Left ventricle myocardium superior (tissue), 1 donor: ENCODE data around the gene AAMDC. TPM values are rescaled to one million over a fixed set of nuclear protein-coding genes. Genes with fewer than 3 reads are reported as not detected.

Source experiments
- ATAC-seq: fragments of 200-7000 bp; cut with Tn5 transposase; one replicate; pipeline ENCODE4 v1.9.1; 2020; ENCODE audit warnings: mild to moderate bottlenecking, moderate library complexity
- DNase-seq: peaks from one replicate; pipeline ENCODE4 v3.0.0-alpha.2; 2020
- intact Hi-C: fragments of 100-400 bp; cut with micrococcal nuclease; formaldehyde crosslinking; loops from one replicate; pipeline ENCODE4 v1.11.0; 2022
- long read RNA-seq: library from polyadenylated mRNA; unstranded; transcript quantifications from one replicate; pipeline ENCODE4 v2.0.0, GENCODE V29; 2021
- total RNA-seq: library from RNA; stranded (reverse); fragmentation: NEBNext Ultra II Directional; extraction: Animal tissue kit (Norgen Biotek cat#: 25700); gene quantifications from one replicate; pipeline ENCODE4 v1.2.1, GENCODE V29; 2021
- donor health status: DM: no; HTN: yes; CAD: no; lungs with severe emphysema.

The AAMDC gene
- 117 TPM for total RNA-seq
- long read RNA-seq, transcript AAMDC-206 (5 exons, 579 nt) = minor isoform, 8 of 76 reads
- long read RNA-seq, transcript AAMDC-202 (4 exons, 531 nt) = major isoform, 45 of 76 reads
- long read RNA-seq, partial matches to known transcripts = 1 of 76 reads
- long read RNA-seq, other reads (novel, unspliced or antisense) = 18 of 76 reads

DNA sequence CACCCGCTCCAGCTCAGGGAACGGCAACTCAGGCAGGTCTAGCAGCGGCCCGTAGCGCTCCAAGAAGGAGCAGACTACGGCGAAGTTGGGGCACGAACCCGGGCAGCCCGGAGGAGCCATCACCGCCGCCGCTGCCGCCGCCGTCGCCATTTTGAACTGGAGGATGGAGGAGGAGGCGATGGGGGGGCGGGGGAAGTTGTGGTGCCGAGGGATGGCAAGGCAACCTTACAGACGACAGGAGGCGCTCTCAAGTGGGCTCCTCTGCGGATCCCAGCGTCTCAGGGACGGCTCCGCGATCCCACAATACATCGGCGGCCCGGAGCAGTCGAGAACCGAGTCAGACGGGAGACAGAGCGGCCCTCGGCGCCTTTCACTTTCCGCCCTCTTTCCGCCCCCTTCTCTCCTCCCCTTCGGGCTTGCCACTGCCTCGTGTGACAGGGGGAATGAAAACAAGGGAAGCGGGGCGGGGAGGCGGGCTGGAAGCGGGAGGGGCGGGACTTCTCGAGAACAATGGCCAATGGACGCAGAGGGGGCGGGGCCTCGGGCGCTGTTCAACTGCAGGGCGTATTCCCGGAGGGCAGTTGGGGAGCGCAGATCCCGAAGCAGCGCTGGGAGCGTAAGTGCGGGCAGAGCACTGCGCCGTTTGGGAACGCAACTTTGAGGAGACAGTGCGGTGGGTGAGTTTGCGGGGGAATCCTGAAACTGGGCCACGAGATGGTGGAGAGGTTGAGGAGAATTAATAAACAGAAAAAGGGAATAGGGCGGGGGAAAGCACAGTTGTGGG is at the start of gene AAMDC, which contains the start of gene RSF1:
Gene AAMDC, plus strand, starts transcription at position 580 of the 784 bp plus-strand sequence. CDS start 21,353 bp downstream, outside the sequence.
Gene RSF1, minus strand, starts transcription at position 158 of the 784 bp plus-strand sequence. Its CDS starts 8 bp downstream, at position 150.
- intact Hi-C loops = loop anchor here (10.0 kb wide), 1 partner anchor 174 kb away; the partner anchor contains the start of gene INTS4

DNA sequence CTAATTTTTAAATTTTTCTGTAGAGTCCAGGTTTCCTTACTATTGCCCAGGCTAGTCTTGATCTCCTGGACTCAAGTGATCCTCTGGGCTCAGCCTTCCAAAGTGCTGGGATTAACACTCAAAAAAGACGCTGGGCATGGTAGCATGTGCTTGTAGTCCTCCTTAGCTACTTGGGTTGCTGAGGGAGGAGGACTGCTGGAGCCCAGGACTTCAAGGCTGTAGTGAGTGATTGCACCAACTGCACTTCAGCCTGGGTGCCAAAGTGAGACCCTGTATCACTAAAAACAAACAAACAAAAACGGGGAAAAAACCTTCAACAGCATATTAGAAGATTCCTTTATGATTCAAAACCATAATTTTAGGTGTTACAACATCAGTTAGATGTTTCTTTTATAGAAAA is 45.0 kb upstream of the AAMDC start:
- no peak for DNase-seq
- no peak for ATAC-seq
- intact Hi-C loops = no loop called here

More for the DNA sequence above, at the start of gene AAMDC, which contains the start of gene RSF1:
- DNase-seq = peak; percentile 99
- ATAC-seq = peak; percentile 93

DNA sequence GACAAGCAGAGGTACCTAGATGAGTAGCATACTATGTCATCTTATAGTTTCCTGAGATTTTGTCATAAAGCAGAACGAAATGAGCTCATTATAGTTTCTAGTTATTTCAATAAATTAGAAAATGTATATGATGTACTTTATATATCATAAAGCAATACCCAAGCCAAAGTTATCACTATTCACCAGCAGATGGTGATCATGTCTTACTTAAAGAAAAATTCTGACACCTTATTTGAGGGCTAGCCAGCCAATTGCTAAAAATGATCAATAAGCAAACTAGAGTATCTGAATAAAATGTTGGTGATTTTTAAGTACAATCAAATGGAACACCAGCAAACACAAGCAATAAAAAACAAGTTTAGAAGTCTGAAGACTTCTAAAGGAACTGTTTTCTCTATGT is 44.5 kb upstream of the AAMDC start:
- intact Hi-C loops = no loop called here
- ATAC-seq = no peak

DNA sequence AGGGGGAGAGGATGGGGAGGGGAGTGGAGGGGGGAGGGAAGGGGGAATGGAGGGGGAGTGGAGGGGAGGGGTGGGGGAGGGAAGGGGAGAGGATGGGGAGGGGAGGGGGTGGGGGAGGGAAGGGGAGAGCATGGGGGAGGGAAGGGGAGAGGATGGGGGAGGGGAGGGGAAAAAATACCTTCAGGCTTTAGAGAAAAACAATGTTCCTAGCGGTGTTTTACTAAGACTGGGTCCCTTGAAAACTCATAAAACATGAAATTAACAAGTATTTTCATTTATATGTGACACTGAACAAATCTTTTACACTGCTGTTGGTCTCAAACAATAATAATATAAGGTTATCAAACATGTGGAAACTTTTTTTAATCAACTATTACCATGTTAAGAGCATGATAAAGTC is 42.8 kb upstream of the AAMDC start:
- ATAC-seq (no peak), DNase-seq (no peak)
- intact Hi-C loops = no loop called here

More for the DNA sequence above, 44.5 kb upstream of the AAMDC start:
- DNase-seq = no peak

DNA sequence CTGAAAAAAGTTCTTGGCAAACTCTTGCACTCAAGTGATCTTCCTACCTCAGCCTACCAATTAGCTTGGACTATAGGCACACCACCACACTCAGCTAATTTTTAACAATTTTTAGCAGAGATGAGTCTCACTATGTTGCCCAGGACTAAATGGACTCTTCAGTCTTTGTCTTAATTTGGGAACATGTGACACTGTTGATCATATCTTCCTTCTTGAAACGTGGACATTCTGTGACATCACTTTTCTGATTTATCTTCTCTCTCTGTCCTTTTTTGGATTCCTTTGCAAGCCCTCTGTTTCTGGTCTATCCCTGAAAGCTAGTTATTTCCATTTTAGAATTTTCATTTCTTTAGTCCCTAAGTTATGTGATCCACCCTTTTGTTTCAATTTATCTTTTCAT is 42.4 kb upstream of the AAMDC start:
- DNase-seq (no peak), ATAC-seq (no peak)
- intact Hi-C loops = no loop called here

DNA sequence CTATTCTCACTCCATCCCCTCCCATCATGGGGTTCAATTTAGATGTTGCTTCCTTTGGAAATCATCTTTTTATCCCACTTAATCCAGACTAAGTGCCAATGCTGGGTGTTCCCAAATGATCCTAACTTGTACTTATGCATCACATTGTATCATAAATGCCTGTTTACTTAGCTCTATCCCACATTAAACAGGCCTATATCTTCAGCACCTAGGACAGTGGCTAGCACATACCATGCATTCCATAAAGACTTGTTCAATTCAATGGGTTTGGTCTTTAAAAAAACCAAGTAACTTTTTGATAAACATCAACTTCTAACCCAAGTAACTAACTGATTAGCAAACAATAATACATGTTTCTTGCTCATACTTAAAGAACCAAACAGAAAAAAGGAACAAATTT is 41.0 kb upstream of the AAMDC start:
- intact Hi-C loops = no loop called here
- ATAC-seq = no peak
- no peak for DNase-seq

DNA sequence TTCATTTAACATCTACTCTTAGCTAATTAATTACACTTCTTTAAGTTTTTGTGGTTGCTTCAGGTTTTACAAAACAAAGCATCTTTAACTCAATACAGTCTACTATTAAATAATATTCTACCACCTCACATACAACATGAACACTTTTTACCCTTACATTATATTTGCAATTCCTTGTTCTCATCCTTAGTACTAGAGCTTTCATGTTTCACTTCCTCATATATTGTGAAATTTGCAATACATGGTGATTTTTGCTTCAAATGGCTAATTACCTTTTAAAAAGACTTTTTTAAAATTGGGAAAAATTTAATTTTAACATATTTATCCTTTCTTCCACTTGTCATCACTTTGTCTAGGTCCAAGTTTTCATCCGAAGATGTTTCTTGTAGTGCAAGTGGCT is 37.9 kb upstream of the AAMDC start:
- DNase-seq (no peak), ATAC-seq (no peak)
- intact Hi-C loops = no loop called here

DNA sequence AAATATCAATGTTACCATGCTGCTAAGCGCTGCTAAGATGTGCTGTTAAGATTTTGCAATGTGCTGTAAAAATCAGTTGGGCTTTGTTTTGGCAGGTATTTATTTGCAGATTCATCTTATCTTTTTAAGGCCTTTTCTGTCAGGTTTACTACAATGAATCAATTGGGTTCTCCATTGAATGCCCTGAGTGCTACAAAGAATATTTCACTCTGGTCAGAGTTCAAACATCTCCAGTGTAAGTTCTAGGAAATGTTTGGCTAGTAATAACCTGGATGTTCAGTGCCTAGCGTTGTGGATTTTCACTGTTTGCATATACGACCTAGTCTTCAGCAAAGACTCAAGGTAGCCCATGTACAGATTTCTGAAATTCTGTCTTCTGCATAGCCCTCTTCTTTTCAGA is 36.4 kb upstream of the AAMDC start:
- DNase-seq = no peak
- intact Hi-C loops = no loop called here
- ATAC-seq = no peak

DNA sequence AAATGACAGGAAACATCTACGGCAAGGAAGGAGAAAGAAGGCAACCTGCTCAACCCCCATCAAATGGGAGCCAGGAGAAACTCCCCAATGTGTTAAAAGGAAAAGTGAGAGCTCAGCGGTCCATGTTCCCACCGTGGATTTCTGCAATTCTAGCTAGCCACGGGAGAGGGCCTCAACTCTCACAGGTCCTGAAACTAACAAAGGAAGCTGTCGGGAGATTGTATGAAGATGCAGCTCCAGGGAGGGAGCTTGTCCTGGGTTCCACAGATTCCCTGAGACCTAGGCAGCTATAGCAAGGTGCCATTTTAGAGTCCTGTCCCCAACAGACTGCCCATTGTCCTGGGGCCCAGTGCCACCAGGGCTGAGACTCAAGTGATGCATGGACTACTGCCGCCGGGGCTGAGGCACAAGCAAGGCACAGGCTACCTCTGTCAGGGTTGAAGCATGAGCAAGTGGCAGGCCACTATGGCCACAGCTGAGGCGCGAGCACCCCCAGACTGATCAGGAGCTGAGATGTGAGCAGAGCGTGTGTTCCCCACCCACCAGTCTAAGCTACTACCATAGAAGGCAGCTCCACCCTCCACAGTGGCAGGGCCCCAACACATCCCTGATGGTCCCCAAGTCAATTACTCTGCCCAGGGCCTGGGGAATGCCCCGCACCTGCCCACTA is 31.7 kb upstream of the AAMDC start:
- ATAC-seq (peak; percentile 24), DNase-seq (no peak)
- intact Hi-C loops = no loop called here

DNA sequence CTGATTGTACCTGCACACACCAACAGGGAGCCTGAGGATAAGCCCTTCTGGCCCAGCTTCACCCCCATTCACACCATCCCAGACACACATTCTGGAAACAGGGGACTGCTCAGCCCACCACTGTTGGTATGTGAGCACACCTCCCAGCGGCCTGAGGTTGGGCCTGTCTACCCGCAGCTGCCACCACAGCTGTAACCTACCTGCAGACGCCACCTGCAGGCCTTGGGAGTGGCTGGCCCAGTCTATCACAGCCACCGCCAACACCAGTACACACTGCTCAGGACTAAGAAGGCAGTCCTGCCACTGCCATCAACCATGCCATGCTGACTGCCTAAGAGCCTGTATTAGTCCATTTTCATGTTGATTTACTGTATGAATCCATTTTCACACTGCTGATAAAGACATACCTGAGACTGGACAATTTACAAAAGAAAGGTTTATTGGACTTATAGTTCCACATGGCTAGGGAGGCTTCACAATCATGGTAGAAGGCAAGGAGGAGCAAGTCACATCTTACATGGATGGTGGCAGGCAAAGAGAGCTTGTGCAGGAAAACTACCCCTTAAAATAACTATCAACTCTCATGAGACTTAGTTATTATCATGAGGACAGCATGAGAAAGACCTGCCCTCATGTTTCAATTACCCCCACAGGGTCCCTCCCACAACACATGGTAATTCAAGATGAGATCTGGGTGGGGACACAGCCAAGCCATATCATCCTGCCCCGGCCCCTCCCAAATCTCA is 31.0 kb upstream of the AAMDC start:
- intact Hi-C loops = no loop called here
- ATAC-seq = no peak
- no peak for DNase-seq

DNA sequence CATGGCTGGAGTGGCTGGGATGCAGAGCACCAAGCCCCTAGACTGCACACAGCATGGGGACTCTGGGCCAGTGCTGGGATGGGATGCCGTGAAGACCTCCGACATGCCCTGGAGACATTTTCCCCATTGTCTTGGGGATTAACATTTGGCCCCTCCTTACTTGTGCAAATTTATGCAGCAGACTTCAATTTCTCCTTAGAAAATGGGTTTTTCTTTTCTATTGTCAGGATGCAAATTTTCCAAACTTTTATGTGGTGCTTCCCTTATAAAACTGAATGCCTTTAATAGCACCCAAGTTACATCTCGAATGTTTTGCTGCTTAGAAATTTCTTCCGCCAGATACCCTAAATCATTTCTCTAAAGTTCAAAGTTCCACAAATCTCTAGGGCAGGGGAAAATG is 29.6 kb upstream of the AAMDC start:
- no peak for DNase-seq
- ATAC-seq = no peak
- intact Hi-C loops = no loop called here

DNA sequence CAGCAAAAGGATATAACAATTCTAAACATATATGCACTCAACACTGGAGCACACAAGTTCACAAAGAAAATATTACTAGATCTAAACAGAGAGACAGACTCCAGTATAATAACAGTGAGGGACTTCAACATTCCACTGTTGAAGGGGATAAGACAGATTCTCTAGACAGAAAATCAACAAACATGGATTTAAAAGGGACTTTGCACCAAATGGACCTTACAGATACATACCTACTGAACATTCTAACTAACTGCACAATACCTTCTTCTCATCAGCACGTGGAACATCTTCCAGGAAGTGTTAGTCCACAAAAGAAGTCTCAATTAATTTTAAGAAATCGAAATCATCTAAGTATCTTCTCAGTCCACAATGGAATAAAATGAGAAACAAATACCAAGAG is 27.0 kb upstream of the AAMDC start:
- ATAC-seq (no peak), DNase-seq (no peak)
- intact Hi-C loops = no loop called here

DNA sequence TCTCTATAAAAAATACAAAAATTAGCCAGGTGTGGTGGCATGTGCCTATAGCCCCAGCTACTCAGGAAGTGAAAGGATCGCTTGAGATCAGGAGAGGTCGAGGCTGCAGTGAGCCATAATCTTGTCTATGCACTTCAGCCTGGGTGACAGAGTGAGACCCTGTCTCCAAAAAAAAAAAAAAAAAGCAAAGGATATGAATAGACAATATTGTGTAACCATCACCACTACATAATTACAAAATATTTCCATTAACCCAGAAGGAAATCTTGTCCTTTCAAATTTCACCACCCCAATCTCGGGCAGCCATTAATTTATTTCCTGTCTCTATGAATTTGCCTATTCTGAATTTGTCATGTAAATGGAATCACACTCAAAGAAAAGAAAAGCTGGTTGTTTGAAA is 21.6 kb upstream of the AAMDC start:
- ATAC-seq = peak; percentile 58
- intact Hi-C loops = no loop called here
- DNase-seq = no peak

DNA sequence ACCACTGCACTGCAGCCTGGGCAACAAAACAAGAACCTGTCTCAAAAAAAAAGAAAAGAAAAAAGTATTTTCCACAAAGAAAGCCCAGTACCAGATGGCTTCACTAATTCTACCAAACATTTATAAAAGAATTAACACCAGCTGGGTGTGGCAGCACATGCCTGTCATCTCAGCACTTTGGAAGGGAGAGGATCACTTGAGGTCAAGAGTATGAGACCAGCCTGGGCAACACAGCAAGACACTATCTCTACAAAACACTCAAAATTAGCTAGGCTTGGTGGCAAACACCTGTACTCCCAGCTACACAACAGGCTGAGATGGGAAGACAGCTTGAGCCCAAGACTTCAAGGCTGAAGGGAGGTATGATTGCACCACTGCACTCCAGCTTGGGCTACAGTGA is 20.5 kb upstream of the AAMDC start:
- intact Hi-C loops = no loop called here
- DNase-seq = no peak
- ATAC-seq = peak; percentile 41

DNA sequence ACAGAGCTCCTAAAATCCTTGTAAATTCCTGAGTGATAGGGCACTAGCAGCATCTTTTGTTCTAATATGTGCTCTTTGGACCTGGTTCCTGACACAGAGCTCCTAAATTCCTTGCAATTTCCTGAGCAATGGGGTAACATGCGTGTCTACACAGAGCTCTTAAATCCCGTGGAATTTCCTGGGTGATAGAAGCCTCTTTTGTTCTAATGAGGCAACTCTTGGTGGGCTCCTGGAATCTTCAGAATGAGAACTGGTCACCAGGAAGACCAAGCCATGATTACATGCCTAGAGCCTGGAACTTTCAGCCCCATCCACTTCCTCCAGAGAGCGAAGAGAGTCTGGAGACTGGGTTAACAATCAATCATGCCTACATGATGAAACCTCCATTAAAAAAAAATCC is 19.5 kb upstream of the AAMDC start:
- intact Hi-C loops = no loop called here
- no peak for DNase-seq
- no peak for ATAC-seq

DNA sequence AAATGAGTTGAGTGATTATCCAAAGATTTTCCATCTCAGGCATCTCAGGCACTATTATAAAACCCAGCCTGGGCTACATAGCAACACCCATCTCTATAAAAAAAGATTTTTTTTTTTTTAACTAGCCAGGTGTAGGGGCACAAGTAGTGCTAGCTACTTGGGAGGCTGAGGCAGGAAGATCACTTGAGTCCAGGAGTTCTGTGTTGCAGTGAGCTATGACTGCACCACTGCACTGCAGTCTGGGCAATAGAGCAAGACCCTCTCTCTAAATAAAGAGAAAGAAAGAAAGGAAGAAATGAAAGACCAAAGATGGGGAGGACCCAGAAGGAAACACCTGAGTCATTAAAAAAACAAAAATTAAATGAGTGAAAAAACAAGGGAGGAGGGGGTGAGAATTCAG is 14.5 kb upstream of the AAMDC start:
- DNase-seq (no peak), ATAC-seq (no peak)
- intact Hi-C loops = no loop called here

DNA sequence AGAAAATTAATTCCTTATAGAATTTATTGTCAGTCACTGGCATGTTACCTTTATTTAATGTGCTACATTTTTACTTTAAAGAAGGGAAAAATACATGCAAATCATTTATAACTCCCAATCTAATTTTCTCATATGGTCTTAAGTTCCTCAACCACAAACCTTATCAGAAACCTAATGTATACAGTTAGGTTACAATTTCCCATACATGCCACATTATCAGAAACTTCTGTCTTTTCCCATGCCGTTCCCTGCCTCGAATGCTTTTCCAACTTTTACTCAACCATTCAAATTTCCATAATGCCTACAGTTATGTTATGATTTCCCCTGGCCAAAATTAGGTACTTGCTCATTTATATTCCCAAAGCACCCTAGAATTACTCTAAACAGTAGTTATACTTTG is 14.0 kb upstream of the AAMDC start:
- DNase-seq = no peak
- no peak for ATAC-seq
- intact Hi-C loops = no loop called here

DNA sequence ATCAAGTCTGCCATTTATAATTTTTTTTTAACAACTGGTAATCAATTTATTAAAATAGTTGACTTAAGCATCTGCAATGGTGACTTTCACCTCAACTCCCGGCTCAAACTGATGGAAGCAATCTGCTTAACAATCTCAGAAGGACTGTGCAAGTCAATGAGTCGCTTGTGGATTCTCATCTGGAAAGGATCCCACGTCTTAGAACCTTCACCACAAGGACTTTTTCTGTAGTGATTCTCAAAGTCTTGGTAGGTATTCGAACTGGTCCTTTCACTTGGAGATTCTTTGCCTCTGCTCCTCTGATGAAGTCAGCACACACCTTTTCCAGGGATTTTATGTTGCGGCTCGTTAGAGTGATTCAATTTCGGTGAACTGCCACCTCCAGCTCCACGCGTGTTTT is 7.7 kb upstream of the AAMDC start:
- intact Hi-C loops = no loop called here
- DNase-seq (no peak), ATAC-seq (no peak)

DNA sequence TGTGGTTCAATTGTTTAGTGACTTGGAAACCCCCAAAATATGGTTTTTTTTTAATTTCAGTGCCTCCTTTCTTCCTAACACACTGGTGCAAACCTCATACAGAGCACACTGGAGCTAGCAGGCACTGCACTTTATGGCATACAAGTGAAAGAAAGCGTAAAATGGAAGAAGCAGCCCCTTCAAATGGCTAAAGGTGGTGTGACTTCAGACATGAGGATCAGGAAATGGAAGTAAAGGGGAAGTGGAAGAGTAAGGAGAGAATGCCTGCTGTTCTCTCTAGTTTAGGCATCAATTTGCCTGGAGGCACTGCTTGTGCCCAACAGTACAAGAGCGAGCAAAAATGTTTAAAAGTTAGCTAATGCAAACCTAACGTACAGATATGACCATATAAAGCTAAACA is 6.1 kb upstream of the AAMDC start:
- ATAC-seq (no peak), DNase-seq (no peak)
- intact Hi-C loops = no loop called here

DNA sequence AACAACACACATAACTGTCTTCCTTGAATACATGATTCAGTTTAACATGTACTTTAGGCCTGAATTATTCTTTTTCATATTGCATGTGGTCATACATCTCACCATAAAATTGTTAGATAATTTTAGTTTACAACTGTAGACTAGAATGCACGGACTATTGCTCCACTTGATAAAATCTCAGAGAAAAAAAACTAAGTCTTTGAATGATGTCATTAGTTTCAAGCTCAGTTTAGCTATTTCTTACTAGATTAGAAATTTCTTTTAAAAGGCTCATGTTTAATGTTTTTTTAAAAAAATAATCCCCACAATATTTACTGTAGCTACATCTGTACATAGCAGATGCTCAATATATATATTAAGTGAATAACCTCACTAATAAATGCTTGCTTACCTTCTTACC is 5.5 kb upstream of the AAMDC start:
- intact Hi-C loops = no loop called here
- ATAC-seq (no peak), DNase-seq (no peak)
